NCI-H1694 (cell line): ENCODE results near the gene KIAA2012.

ENCODE experiments used
- DNase-seq: peaks from one replicate; lab custom pipeline; 2025; lab: John Stamatoyannopoulos, UW

Gene KIAA2012

DNA sequence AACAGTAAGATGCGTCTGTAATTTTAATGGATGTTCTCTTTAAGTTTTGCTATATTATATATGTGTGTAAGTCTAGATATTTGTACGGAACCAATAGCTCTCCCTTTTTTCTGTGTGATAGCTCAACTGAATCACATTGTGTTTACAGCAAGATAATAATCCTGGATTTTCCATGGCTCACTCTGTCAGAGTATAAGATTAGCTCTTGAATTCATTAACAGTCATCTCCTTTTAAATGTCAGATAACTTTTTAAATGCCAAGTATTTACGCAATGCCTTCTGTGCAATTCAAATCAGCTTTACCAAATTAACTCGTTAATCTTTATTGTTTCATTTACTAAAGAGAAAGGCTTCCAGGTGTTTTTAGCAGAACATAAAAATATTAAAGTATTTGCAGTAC, 76.9 kb downstream of the KIAA2012 start:
- no peak for DNase-seq

- no peak for DNase-seq
These were observed 79.2 kb downstream of the KIAA2012 start for GRCh38 chr2:202152104-202152715.

DNA sequence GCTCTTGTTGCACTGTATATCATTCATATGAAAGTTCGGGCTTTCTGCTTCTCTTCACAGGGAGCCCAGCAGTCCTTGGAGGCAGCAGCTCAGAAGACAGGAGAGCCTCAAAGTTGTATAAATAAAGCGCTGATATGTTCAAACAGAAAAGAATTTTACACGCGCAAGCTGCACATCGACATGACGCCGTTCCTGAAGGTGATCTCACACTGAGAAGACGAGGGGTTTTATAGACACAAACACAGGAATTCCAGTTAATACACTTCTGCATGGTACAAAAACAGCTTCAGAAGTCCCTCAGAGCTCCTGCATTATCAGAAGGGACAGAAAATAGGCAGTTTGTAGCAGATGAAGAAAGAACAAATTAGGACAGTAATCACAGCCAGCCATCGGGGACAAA, 81.6 kb downstream of the KIAA2012 start:
- no peak for DNase-seq

DNA sequence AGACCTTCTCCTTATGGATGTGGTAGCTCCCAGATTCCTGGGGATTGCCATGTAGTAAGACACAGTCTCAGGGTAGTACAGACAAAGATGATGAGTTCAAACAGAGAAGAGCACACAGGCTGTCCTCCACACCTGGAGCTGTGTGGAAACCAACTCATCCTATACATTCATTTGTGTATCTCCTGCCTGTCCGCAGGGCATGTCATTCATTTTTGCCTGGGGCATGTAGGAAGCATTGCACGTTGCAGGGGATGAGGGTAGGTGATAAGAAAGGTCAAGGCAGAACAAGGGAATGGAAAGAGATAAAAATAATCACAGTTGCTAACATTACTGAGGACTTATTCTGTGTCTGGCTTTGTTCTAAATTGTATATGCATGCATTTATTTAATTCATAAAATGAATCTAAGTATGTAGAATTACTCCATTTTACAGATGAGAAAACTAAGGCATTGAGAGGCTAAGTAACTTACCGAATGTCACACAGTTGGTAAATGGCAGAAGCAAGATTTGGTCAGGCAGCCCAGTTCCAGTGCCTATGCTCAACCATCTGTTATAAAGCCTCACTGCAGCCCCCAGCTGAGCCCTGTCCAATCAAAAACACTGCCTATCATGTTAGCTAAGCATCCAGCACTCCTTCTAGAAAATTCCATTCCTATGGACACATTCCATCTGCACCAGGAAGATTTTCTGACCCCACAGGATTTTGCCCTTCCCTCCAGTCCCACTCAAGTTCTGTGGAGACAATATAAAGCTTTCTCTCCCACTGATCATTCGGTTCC, 84.3 kb downstream of the KIAA2012 start:
- no peak for DNase-seq

- peak; percentile 12 for DNase-seq
These were observed 85.7 kb downstream of the KIAA2012 start for GRCh38 chr2:202158796-202159195.

- DNase-seq, result peak; percentile 79
These were observed 88.2 kb downstream of the KIAA2012 start for GRCh38 chr2:202161151-202161835.

- no peak for DNase-seq
These were observed 91.4 kb downstream of the KIAA2012 start for GRCh38 chr2:202164411-202164810.

- no peak for DNase-seq
These were observed 92.2 kb downstream of the KIAA2012 start for GRCh38 chr2:202165208-202165607.

- DNase-seq, result no peak
These were observed 92.9 kb downstream of the KIAA2012 start for GRCh38 chr2:202165945-202166344.

GRCh38 chr2:202169131-202169530, 96.1 kb downstream of the KIAA2012 start:
- DNase-seq, result no peak

DNA sequence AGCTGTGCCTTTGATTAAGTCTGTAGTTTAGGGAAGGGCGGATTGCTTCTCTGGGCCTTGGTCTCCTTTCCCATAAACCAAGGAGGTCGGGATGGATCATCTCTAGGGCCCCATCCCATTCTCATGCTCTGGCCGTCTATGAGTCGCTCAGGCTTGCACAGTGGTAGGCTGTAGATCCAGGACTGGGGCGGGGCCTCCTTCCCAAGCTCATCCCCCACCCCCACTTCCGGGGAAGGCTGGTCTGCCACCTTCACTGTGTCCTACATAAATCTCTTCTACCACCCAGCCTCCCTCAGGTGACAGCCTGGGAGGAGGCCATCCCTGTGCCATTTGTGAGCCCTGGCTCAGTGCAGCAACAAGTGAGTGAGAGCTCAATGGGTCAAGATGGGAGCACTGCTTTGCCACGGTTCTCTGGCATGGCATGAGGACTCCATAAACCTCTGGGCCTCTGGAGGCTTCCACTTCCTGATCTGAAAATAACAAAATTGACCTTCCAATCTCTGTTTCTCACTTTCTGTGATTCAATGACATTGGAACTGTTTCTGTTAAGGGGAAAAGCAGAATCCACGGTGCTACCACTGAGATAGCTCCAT, 96.9 kb downstream of the KIAA2012 start:
- no peak for DNase-seq

GRCh38 chr2:202171241-202171825, 98.3 kb downstream of the KIAA2012 start:
- DNase-seq, result no peak

DNA sequence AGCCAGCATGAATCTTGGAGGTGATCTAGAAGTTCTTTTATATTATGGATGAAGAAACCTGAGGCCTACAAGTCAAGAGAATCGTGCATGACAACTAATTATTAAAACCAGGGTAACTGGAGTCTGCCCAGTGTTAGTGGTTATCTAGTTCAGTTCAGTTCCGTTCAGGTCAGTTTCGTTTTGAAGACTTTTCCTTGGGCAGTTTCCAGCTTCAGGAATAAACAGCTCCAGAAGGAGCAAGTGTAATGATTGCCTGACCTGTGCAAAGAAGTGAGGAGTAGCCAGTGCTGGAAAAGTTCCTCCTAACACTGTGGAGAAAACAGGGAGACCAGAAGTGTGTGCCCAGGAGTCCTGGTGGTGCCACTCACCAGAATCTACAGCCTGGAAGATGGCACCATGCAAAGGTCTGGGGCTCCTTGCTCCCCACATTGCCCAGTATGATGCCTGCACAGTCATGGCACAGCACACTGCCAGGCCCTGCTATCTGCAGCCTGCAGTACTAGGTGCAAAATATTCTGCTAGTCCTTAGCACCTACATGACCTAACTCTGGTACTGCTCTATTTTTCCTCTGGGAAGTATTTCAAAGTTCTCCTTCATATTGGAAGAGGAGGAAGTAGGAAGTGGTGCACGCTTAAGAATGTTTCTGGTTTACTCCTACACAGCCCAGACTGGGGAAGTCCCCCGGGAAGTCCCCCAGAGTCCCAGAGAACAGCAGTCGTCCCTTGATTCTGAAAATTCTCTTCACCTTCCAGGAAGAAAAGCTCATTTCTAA, 99.6 kb downstream of the KIAA2012 start:
- no peak for DNase-seq

DNA sequence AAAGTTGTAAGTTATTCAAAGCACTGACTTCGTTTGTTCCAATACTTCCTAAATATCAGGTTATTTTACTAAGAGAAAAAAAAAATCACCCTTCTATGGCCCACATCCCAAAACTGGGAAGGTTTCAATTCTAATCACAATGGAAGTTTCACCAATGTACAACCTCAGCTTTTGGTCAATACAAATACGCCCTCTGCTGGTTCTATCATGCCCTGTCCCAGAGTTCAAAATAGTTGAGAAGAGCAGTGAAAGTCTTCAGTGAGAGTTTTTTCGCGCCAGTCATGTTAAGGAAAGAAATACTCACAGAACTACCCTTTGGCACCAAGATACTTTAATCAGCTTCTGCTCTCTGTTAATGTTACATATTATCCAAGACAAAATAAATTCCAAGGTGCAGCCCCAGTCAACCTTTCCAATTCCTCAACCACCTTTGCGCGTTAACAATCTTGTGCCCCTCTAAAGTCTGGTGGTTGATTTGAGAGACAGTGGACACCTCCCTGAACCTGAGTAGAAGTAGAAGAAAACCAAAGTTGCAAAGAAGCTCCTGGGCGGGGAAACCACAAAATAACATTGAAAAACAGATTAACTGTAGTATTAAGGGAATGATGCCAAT, 105.4 kb downstream of the KIAA2012 start:
- peak; percentile 76 for DNase-seq

DNA sequence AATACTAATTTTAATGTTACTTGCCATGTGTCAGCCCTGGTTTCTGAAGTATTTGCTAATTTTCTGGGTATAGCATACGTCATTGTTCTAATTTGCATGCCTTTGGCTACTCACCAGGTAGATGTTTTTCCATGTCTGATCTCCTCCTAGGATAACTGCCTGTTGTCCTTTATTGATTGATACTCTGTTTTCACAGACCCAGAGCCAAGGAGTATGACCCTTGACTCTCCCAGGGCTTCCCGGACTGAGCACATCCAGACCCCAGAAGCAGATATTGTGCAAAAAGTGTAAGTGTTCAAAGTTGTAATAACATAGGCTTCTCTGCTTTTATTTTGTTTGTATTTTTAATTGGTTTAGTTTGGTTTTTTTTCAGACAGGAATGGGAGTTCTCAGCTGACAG, 111.5 kb downstream of the KIAA2012 start:
- no peak for DNase-seq

DNA sequence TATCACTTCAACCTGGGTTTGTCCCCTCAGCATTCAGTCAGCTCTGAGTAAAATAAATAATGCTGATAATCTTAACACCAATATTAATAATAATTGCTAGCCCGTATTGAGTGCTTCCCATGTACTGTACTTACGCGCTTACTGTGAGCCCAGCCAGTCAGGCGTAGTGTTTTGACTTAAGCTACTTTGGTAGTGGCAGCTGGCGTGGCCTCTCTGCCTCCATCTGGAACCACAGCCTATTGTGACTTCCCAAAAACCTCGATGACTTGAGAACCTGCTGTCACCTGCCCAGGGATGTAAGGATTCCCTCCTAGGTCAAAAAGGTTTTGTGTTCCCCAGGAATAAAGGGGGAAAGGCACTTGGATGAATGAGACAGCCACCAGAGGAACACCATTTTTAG, 112.1 kb downstream of the KIAA2012 start:
- peak; percentile 4 for DNase-seq

DNA sequence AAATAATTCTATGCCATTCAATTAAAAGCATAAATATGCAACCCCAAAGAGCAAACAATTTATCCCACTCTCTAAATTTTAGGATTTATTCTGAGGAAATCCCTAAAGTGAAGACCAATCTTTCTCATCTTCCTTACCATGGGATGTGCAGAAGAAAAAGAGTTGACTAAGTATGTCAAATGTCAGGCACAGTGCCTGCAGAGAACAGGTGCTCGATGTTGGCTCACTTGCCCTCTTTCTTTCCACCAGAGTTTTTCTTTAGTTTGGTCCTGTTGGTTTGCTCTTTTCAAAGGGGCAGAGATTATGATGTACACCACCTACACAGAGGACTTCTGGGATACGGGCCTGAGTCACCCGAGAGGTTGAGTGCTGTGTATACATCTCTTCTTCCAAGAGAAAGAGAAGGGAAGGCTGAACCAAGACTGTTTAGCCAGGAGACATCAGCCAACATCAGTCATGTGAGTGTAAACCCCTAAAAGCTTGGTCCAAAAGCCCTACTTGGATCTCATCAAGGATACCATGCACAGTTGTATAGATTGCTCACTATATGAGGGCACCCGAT, 113.7 kb downstream of the KIAA2012 start:
- no peak for DNase-seq

DNA sequence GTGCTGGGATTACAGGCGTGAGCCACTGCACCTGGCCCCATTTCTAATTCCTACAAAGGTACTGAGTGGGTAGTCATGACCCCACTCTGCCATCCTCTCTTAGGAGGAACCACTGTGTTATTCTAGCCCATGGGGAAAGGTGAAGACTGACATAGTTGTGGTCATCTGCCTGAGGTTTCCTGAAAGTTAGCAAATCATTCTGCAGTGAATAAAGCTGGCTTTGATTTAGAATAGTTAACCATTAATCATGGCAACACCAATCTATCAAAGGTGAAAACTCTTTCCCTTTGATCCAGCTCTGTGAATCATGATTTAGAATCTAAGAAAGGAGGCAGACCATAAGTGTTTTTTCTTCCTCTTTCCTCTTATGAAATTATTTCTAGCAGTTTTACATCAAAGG, 114.5 kb downstream of the KIAA2012 start:
- no peak for DNase-seq

- DNase-seq, result no peak
These were observed 120.2 kb downstream of the KIAA2012 start for GRCh38 chr2:202193305-202193704.

DNA sequence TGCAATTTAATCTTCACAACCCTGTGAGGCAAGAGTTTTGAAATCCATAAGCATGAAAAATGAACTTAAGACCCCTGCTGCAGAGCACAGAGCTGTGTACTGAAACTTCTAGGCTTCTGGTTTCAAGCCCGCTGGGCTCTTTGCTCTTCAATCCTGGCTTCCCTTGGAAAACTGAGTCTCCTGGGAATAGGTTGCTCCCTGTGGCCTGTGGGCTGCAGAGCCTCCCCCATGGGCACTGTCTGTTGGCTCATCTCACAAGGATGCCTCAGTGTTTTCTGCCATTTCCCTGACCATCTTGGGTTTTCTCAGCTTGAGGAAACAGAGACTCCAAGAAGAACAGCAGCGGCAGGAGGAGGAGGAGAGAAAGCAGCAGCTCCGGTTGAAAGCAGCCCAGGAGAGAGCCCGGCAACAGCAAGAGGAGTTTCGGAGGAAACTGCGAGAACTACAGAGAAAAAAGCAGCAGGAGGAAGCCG, 120.9 kb downstream of the KIAA2012 start:
- no peak for DNase-seq

DNA sequence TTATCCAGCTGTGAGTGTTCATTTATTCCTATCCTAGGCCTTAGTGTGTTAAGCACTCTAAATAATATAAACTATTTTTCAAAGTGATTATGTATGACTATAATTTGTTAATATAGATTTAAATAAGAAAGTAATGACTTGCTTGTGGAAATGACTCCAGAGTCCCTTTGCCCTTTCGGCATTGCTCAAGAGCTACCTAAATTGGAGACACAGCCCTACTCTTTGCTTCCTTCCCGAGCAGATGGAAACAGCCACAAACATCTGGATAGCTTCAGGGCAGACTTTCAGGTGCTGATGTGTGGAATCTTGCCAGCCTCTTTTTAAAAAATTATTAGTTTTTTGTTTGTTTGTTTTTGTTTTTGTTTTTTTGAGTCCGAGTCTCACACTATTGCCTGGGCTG, 121.4 kb downstream of the KIAA2012 start:
- DNase-seq, result no peak
